ENCODE measurements around the gene DOCK2. TPM values are rescaled to one million over a fixed set of nuclear protein-coding genes. Genes with fewer than 3 reads are reported as not detected.
"Not testable (repeated sequence)": the region's sequence is repeated elsewhere in the genome, so short reads cannot be mapped to it uniquely, and the experiment has no call there.

Gene DOCK2
- total RNA-seq, 1 experiment from 2014 or later, result 4.6 TPM

GRCh38 chr5:169656125-169656901, 19.2 kb downstream of the DOCK2 start (continued):
- TF ChIP-seq, protein P1, sequence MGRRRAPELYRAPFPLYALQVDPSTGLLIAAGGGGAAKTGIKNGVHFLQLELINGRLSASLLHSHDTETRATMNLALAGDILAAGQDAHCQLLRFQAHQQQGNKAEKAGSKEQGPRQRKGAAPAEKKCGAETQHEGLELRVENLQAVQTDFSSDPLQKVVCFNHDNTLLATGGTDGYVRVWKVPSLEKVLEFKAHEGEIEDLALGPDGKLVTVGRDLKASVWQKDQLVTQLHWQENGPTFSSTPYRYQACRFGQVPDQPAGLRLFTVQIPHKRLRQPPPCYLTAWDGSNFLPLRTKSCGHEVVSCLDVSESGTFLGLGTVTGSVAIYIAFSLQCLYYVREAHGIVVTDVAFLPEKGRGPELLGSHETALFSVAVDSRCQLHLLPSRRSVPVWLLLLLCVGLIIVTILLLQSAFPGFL (CRISPR knock-in tag; IDR thresholded peaks at IDR 0.05; ENCODE audit: borderline replicate concordance), result no peak
- TF ChIP-seq ELF4 (CRISPR knock-in tag; IDR thresholded peaks at IDR 0.05; ENCODE audit: low read depth), result no peak
- TF ChIP-seq CREB1 (CRISPR knock-in tag; IDR thresholded peaks at IDR 0.05), result no peak

GRCh38 chr5:169657127-169657526, 20.1 kb downstream of the DOCK2 start:
- H3K9me3 Mint-ChIP-seq, result peaks cover 8% of the 10 kb centered on the region
- no peak overlapping the region for H3K27ac Mint-ChIP-seq
- ChIA-PET CTCF (no interaction called here), POLR2A (no interaction called here)
- H3K4me1 Mint-ChIP-seq, result no peaks in the 10 kb centered on the region
- ATAC-seq, result no peak
- no peak overlapping the region for H3K4me3 Mint-ChIP-seq
- H3K27me3 Mint-ChIP-seq (ENCODE audit: low read depth), result no peaks in the 10 kb centered on the region
- no peak for DNase-seq (ENCODE audit: low spot score)
- TF ChIP-seq ZNF121 (CRISPR knock-in tag; IDR thresholded peaks at IDR 0.05), result no peak
- TF ChIP-seq SMAD3 (CRISPR knock-in tag; IDR thresholded peaks at IDR 0.05; ENCODE audit: borderline replicate concordance), result no peak
- TF ChIP-seq, protein P1 (CRISPR knock-in tag; IDR thresholded peaks at IDR 0.05; ENCODE audit: borderline replicate concordance), result no peak
- no peak for TF ChIP-seq NR3C1 (CRISPR knock-in tag; conservative IDR thresholded peaks at IDR 0.05; ENCODE audit: low read depth)
- TF ChIP-seq TEAD4 (CRISPR knock-in tag; IDR thresholded peaks at IDR 0.05), result no peak
- TF ChIP-seq SMAD4 (CRISPR knock-in tag; IDR thresholded peaks at IDR 0.05), result no peak
- TF ChIP-seq, protein P2, sequence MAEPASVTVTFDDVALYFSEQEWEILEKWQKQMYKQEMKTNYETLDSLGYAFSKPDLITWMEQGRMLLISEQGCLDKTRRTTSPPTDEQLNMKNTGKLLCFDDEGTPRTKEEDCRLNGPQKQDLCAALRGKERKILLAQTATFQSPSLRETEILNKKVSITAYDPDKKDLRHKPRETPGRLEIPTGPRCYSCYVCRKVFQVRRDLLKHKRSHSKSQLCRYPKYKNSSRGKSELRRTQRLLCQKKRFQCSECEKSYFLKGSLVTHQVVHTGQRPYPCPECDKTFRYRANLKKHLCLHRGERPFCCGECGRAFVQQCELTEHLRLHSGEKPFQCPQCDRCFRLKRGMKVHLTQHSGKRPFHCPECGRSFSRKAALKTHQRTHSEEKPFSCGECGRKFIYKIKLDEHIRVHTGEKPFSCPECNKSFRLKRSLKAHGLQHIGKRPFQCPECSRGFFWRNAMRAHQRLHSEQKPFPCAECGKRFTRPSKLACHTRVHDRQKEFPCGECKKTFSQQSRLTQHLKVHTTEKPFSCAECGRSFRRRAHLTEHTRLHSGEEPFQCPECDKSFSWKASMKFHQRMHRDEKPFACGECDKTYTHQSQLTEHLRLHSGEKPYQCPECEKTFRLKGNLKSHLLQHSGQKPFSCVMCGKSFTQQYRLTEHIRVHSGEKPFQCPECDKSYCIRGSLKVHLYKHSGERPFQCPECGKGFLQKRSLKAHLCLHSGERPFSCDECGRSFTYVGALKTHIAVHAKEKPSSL (CRISPR knock-in tag; conservative IDR thresholded peaks at IDR 0.05), result no peak
- no peak for TF ChIP-seq RELA (CRISPR knock-in tag; IDR thresholded peaks at IDR 0.05; ENCODE audit: borderline replicate concordance)
- no peak for TF ChIP-seq TEAD1 (CRISPR knock-in tag; IDR thresholded peaks at IDR 0.05)
- no peak for TF ChIP-seq KAT7 (CRISPR knock-in tag; IDR thresholded peaks at IDR 0.05; ENCODE audit: borderline replicate concordance)
- no peak for TF ChIP-seq MYBL2 (CRISPR knock-in tag; IDR thresholded peaks at IDR 0.05)
- TF ChIP-seq USF2 (CRISPR knock-in tag; IDR thresholded peaks at IDR 0.05), result no peak
- no peaks in the 10 kb centered on the region for H3K36me3 Mint-ChIP-seq

DNA sequence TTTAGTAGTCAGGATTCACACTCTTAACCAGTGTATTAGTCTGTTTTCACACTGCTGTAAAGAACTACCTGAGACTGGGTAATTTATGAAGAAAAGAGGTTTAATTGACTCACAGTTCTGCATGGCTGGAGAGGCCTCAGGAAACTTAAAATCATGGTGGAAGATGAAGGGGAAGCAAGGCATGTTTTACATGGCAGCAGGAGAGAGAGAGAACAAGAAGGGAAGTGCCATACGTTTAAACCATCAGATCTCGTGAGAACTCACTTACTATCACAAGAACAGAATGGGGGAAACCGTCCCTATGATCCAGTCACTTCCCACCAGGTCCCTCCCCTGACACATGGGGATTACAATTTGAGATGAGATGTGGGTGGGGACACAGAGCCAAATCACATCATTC, 25.4 kb downstream of the DOCK2 start:
- peaks cover 19% of the 10 kb centered on the region for H3K9me3 Mint-ChIP-seq
- H3K4me3 Mint-ChIP-seq; CTCF ChIA-PET; H3K27me3 Mint-ChIP-seq (ENCODE audit: low read depth); ATAC-seq; DNase-seq (ENCODE audit: low spot score); H3K4me1 Mint-ChIP-seq; H3K27ac Mint-ChIP-seq; POLR2A ChIA-PET; H3K36me3 Mint-ChIP-seq: not testable (repeated sequence)

GRCh38 chr5:169663537-169663936, 26.5 kb downstream of the DOCK2 start:
- Mint-ChIP-seq H3K4me1 (no peaks in the 10 kb centered on the region), H3K27me3 (ENCODE audit: low read depth) (no peaks in the 10 kb centered on the region; the same call in none of the 2 replicates), H3K4me3 (no peak overlapping the region), H3K9me3 (peaks cover 19% of the 10 kb centered on the region), H3K27ac (no peak overlapping the region), H3K36me3 (peaks cover 3% of the 10 kb centered on the region; the same call in 1 of the 2 replicates)
- CTCF ChIA-PET, result no interaction called here
- ATAC-seq (no peak), DNase-seq (ENCODE audit: low spot score) (no peak)
- TF ChIP-seq GABPB1 (CRISPR knock-in tag; IDR thresholded peaks at IDR 0.05), result no peak
- TF ChIP-seq, protein P3, sequence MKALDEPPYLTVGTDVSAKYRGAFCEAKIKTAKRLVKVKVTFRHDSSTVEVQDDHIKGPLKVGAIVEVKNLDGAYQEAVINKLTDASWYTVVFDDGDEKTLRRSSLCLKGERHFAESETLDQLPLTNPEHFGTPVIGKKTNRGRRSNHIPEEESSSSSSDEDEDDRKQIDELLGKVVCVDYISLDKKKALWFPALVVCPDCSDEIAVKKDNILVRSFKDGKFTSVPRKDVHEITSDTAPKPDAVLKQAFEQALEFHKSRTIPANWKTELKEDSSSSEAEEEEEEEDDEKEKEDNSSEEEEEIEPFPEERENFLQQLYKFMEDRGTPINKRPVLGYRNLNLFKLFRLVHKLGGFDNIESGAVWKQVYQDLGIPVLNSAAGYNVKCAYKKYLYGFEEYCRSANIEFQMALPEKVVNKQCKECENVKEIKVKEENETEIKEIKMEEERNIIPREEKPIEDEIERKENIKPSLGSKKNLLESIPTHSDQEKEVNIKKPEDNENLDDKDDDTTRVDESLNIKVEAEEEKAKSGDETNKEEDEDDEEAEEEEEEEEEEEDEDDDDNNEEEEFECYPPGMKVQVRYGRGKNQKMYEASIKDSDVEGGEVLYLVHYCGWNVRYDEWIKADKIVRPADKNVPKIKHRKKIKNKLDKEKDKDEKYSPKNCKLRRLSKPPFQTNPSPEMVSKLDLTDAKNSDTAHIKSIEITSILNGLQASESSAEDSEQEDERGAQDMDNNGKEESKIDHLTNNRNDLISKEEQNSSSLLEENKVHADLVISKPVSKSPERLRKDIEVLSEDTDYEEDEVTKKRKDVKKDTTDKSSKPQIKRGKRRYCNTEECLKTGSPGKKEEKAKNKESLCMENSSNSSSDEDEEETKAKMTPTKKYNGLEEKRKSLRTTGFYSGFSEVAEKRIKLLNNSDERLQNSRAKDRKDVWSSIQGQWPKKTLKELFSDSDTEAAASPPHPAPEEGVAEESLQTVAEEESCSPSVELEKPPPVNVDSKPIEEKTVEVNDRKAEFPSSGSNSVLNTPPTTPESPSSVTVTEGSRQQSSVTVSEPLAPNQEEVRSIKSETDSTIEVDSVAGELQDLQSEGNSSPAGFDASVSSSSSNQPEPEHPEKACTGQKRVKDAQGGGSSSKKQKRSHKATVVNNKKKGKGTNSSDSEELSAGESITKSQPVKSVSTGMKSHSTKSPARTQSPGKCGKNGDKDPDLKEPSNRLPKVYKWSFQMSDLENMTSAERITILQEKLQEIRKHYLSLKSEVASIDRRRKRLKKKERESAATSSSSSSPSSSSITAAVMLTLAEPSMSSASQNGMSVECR (CRISPR knock-in tag; IDR thresholded peaks at IDR 0.05; ENCODE audit: borderline replicate concordance), result no peak
- no peak for TF ChIP-seq ZNF121 (CRISPR knock-in tag; IDR thresholded peaks at IDR 0.05)
- TF ChIP-seq ZNF423 (CRISPR knock-in tag; IDR thresholded peaks at IDR 0.05), result no peak
- no peak for TF ChIP-seq ZNF416 (CRISPR knock-in tag; IDR thresholded peaks at IDR 0.05)
- TF ChIP-seq ZBTB21 (CRISPR knock-in tag; IDR thresholded peaks at IDR 0.05; ENCODE audit: borderline replicate concordance), result no peak
- POLR2A ChIA-PET, result no interaction called here

Data from WTC11 (cell line).